GM12891 (cell line): ENCODE results near the gene LTBP1.

Experiments
- DNase-seq: peaks from one replicate; pipeline ENCODE4 v3.0.0; 2011; ENCODE audit warnings: low spot score; ENCODE audit not compliant: insufficient read length
- FAIRE-seq: peaks from 2 replicates; lab custom pipeline; 2011; peaks lifted over from hg19 to GRCh38; lab: Jason Lieb, UNC
- PAX5 ChIP-seq: IDR thresholded peaks from 2 replicates; pipeline ENCODE4 v1.6.1; 2011; ENCODE audit warnings: low read length, moderate library complexity, mild to moderate bottlenecking; ENCODE audit not compliant: insufficient read depth, severe bottlenecking
- POLR2A ChIP-seq: IDR thresholded peaks from 2 replicates; pipeline ENCODE4 v1.6.1; 2011; ENCODE audit warnings: low read depth, low read length, control low read depth
- POLR2AphosphoS5 ChIP-seq: IDR thresholded peaks from 2 replicates; pipeline ENCODE4 v1.6.1; 2011; ENCODE audit warnings: low read depth, low read length, control low read depth
- POU2F2 ChIP-seq: IDR thresholded peaks from 2 replicates; pipeline ENCODE4 v1.6.1; 2011; ENCODE audit warnings: low read depth, mild to moderate bottlenecking, control low read depth, low read length, moderate library complexity
- SPI1 ChIP-seq: IDR thresholded peaks from 2 replicates; pipeline ENCODE4 v1.6.1; 2011; ENCODE audit warnings: low read depth, low read length, control low read depth
- TAF1 ChIP-seq: IDR thresholded peaks from 2 replicates; pipeline ENCODE4 v1.6.1; 2011; ENCODE audit warnings: low read depth, low read length, control low read depth

LTBP1 gene

DNA sequence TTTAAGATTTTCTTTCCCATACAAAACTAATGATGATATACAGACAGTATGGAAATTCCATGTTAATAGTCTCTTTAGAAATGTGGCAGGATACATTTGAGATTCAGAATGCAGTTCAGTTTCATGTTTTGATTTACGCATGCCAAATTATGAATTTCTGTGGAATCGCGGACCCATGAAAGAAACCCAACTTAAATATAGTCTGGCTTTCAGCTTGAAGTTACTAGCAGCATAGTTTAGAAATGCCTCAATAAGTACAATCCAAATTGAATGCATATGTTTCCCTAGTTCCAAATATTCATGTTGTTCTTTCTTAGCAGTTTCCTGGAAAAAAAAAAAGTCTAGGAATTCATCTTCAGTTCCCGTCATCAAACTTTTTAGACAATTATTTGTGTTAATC lies 365.6 kb downstream of the LTBP1 start:
- DNase-seq = no peak

DNA sequence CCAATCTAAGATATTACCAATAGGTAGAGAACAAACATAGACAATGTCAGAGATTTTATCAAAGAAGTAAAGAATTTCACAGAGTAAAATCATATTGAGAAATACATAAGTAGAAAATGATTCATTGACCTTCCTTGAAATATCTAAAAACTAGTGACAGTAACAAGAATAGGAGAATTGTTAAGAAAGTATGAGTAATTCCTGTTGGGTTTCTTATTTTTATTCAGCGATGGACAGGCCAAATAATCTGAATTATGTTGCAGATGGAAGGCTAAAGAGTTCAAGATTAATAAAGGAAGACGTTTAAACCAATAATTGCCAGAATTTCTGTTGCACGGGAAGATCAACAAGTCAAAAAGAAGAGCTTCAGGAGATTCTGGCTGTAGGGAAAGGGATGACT lies 366.3 kb downstream of the LTBP1 start:
- DNase-seq = no peak
- no peak for TF ChIP-seq TAF1
- TF ChIP-seq POLR2AphosphoS5 = no peak
- TF ChIP-seq SPI1 = no peak
- TF ChIP-seq POLR2A = no peak
- TF ChIP-seq PAX5 = no peak
- no peak for TF ChIP-seq POU2F2
- FAIRE-seq = no peak

More for the DNA sequence above, 365.6 kb downstream of the LTBP1 start:
- no peak for FAIRE-seq
- TF ChIP-seq POLR2A = no peak
- TF ChIP-seq PAX5 = no peak
- TF ChIP-seq SPI1 = no peak
- TF ChIP-seq TAF1 = no peak
- no peak for TF ChIP-seq POLR2AphosphoS5
- no peak for TF ChIP-seq POU2F2

DNA sequence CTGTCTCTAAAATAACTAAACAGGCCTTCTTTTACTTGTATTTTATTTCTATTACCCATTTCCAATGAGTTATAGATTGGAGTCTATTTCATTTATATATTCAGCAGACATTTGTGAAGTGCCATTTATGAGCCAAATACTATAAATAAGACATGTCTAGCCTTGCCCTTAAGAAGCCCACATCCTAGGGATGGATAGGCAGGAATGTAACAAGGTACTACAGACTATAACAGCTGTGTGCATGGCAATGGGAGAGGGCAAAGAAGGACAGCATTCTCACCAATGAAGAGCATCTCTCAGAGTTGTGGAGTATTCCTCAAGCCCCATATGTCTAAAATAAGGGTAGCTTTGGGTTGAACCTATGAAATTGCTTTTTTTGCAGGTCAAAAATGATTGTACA lies 367.8 kb downstream of the LTBP1 start:
- no peak for FAIRE-seq
- no peak for TF ChIP-seq TAF1
- TF ChIP-seq POLR2AphosphoS5 = no peak
- no peak for TF ChIP-seq PAX5
- no peak for TF ChIP-seq SPI1
- TF ChIP-seq POU2F2 = no peak
- no peak for TF ChIP-seq POLR2A
- DNase-seq = no peak

DNA sequence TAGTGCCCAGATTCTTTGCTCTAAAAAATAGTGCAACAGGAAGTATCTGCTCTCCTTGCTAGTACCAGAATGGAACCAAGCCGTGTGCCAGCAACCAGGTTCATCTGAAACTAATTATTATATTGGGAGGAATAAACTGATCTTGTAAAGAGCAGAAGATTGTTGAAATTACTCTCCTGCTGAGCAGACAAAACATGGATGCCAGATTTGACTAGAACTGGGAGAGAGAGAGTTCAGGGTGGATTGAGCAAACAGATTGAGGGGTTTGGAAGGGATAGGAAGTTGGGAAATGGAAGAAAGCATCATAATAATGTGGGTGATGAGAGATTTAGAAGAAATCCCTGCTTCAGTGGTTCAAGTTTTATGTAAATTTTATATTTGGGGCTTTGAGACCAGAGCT lies 369.6 kb downstream of the LTBP1 start:
- no peak for TF ChIP-seq POU2F2
- TF ChIP-seq POLR2AphosphoS5 = no peak
- TF ChIP-seq POLR2A = no peak
- no peak for TF ChIP-seq SPI1
- no peak for TF ChIP-seq TAF1
- no peak for TF ChIP-seq PAX5
- FAIRE-seq = no peak
- DNase-seq = no peak

DNA sequence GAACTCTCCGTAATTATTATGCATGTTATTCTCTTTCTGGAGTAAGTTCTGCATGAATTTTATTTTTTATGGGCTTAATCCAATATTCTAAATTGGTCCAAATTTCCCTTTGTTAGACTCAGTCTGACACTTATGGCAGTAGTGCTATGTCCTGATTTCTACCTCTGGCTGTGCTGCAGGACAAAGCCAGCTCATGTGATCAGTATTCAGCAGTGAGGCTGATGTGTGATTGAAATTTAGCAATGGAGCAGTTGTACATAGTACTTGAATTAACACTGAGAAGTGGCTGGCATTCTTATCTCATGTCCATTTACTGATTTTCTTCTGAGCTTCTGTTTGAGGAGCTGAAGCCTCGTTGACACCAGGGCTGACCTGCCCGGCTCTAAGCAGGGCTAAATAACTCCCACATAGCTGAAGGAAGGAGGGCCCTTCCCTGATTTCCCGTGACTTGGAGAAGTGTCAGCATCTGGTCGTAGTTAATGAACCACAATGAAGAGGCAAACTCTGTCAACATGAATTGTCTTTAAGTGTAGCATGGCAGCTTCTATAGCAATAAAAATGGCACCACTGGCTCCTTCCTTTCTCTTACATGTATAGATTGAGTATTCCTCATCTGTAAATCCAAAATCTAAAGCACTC lies 370.7 kb downstream of the LTBP1 start:
- FAIRE-seq (no peak), DNase-seq (no peak)
- no peak for TF ChIP-seq TAF1

DNA sequence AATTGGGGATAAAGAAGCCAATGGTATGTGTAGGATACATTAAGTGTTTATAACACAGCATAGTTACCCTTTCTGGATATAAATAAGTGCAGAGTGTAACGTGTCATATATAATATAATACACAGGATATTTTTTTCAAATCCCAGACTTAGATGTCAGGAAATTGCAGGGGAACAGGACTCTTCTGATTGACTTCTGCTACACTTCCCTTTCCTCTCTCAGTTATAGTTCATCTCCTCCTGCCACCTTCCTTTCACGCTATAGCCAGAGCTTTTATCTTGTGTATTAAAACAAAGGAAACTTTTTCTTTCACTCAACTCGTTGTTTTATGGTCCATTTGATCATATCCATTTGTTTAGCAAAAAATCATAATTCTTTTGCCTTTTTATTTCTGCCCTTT lies 371.7 kb downstream of the LTBP1 start:
- TF ChIP-seq POLR2A (no peak), PAX5 (no peak)
- DNase-seq (no peak), FAIRE-seq (no peak)

DNA sequence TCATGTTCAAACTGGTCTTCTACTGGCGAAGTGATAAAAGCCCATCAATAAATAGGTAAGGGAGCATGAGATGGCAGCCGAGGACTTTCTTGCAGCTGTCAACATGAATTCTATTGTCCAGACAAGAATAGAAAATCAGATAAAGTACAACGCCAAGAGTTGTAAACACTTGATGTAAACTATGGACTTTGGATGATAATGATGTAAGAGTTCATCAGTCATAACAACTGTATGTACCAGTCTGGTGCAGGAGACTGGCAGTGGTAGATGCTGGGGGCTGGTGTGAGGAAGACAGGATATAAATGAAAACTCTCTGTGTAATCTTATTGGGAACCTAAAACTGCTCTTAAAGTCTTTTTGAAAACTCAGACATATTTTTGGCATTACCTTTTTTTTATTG lies 373.8 kb downstream of the LTBP1 start:
- TF ChIP-seq SPI1 = no peak
- no peak for TF ChIP-seq PAX5
- TF ChIP-seq POLR2A = no peak
- TF ChIP-seq POU2F2 = no peak
- TF ChIP-seq POLR2AphosphoS5 = no peak
- TF ChIP-seq TAF1 = no peak
- DNase-seq = no peak

DNA sequence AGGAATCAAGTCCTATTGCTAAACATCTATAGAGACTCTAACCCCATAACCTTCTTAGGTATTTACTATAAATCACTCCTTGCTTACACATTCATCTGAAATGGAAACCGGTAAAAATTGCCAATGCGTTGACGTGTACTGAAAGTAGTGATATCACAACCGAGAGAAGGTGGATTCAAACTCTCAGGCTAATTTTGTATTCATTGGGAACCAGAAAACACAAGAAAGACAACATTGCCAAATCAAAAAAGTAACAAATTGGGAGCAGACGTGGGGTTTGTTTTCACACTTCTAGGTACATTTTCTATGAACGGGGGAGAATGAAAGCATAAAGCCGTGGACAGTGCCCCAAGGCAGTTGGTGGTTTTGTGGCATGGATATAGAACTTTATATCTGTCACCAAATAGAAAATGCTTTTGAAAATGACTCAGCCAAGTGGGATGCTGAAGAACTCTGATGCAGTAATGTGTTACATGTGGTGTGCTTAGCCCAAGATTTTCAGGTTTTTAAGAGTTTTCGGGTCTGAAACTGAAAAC lies 374.6 kb downstream of the LTBP1 start:
- DNase-seq (no peak), FAIRE-seq (peak; percentile 84)
- TF ChIP-seq POU2F2 (no peak), POLR2A (no peak), POLR2AphosphoS5 (no peak), SPI1 (no peak), TAF1 (no peak), PAX5 (no peak)

More for the DNA sequence above, 373.8 kb downstream of the LTBP1 start:
- no peak for FAIRE-seq

DNA sequence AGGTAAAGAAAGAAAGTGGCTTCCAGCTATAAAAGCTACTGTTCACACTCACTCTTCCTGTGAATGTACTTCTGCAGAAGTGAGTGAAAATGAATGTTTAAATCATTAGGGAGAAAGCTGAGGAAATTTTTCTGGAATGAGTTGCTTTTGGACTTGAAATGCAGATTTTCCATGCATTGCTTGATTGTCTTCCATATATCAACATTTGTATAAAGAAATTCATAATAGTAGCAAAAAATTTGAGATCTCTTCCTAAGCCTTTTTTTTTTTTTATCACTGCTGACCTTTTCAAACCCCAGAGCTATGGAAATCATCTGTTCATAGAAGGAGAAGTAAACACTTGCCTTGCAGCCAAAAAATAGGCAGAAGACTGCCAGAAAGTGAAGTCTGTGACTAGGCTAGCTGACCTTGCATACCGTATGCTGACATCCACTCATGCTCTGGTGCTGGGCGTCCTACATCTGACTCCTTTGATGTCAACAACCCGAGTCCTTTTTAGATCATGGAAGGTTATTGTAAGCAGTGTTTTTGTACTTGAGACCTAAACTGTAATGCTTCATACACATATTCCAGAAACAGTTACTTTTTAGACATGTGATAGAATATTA lies 375.2 kb downstream of the LTBP1 start:
- no peak for DNase-seq
- TF ChIP-seq POU2F2 (no peak), SPI1 (no peak), POLR2A (no peak), POLR2AphosphoS5 (no peak), TAF1 (no peak), PAX5 (no peak)
- FAIRE-seq = no peak

DNA sequence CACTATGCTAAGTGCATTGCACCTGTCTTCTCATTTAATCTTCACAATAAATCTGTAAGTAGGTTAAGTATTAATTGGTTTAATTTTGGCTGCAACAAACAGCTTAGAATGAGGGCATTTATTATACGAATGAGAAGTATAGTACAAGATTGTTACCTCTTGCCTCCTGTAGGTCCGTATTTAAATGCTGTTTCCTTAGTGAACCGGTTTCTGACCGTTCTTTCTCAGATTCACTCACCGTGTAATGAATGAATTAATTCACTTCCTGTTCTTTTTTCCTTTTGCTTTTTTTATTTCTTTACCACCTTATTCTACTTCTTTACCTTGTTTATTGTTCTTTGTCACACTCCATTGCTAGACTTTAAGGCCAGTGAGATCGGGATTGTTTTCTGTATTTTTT lies 375.9 kb downstream of the LTBP1 start:
- peak; percentile 66 for FAIRE-seq
- no peak for DNase-seq
- TF ChIP-seq SPI1 = peak; percentile 33; the same call in 1 of the 2 replicates
- TF ChIP-seq POLR2AphosphoS5 = no peak
